Right lobe of liver (tissue), 6 donors: ENCODE data around the gene LGALS3BP. TPM values are rescaled to one million over a fixed set of nuclear protein-coding genes. Genes with fewer than 3 reads are reported as not detected.

Experiments used
- ATAC-seq, 4 donors: fragments of 200-7000 bp; cut with Tn5 transposase; one replicate each; pipeline ENCODE4 v1.9.1; 2020; ENCODE audit warnings: mild to moderate bottlenecking in 4 of 4, moderate library complexity in 4 of 4
- DNase-seq, 3 donors: peaks; one replicate each; pipeline ENCODE4 v3.0.0-alpha.2; 2020
- H3K27ac ChIP-seq, 3 donors: fragments of 200-600 bp; one replicate each; pipeline ENCODE4 v1.8.0; 2022
- H3K27me3 ChIP-seq, 2 donors: fragments of 200-600 bp; one replicate each; pipeline ENCODE4 v1.8.0; 2022
- H3K36me3 ChIP-seq, 4 donors: fragments of 200-600 bp; sonication (generic) in 1 of 4; one replicate each; pipeline versions ENCODE4 v1.5.1 to v1.8.0; 2017 to 2022; ENCODE audit warnings: control low read depth in 1 of 4
- H3K4me1 ChIP-seq, 4 donors: fragments of 200-600 bp; sonication (generic) in 1 of 4; one replicate each; pipeline versions ENCODE4 v1.5.1 to v1.8.0; 2017 to 2022; ENCODE audit warnings: control low read depth in 1 of 4
- H3K4me3 ChIP-seq, 3 donors: fragments of 200-600 bp; one replicate each; pipeline ENCODE4 v1.8.0; 2022
- H3K9me3 ChIP-seq, 4 donors: fragments of 200-600 bp; sonication (generic) in 1 of 4; one replicate each; pipeline versions ENCODE4 v1.5.1 to v1.8.0; 2017 to 2022; ENCODE audit warnings: control low read depth in 1 of 4
- CTCF ChIP-seq, 4 donors: fragments of 200-600 bp in 3 of 4; fragments of 450-650 bp in 1 of 4; IDR thresholded peaks; one replicate each; pipeline versions ENCODE4 v1.5.1 to v1.8.0; 2016 to 2022; ENCODE audit warnings: antibody characterized with exemption in 4 of 4, mild to moderate bottlenecking in 2 of 4
- POLR2A ChIP-seq: fragments of 450-650 bp; IDR thresholded peaks from one replicate; pipeline ENCODE4 v1.6.1; 2017; ENCODE audit warnings: antibody characterized with exemption, mild to moderate bottlenecking
- WGBS: methylation state at CpG from one replicate; pipeline ENCODE4 v1.1.6; 2018; ENCODE audit warnings: low coverage, low lambda C conversion rate; ENCODE audit not compliant: insufficient coverage; ENCODE audit errors: missing lambda C conversion rate; 5-methylcytosine and 5-hydroxymethylcytosine counted together
- intact Hi-C, 2 donors: fragments of 100-400 bp; cut with DNase I; formaldehyde crosslinking; loops; one replicate each; pipeline versions ENCODE4 v1.11.2 to v1.14.1; 2022
- total RNA-seq, 6 experiments: library from RNA; depleted of rRNA in 2 of 6; stranded (reverse); fragments of >200 nt in 2 of 6; fragmentation: NEBNext Ultra II Directional in 3 of 6; extraction: Animal tissue kit (Norgen Biotek cat#: 25700) in 3 of 6; gene quantifications; one replicate each; pipeline versions ENCODE4 v1.1.0 to v1.2.4, GENCODE V29; 2016 to 2023
- donor health status: DM: no; HTN: yes; CAD: no.
- donor health status: DM: no; HTN: no; CAD: no.
- donor health status: DM: no; HTN: no; CAD: no.
- donor health status: DM: no; HTN: yes; CAD: no.
- donor health status: DM: no; HTN: yes; CAD: no.

Gene LGALS3BP
- total RNA-seq, 6 experiments from 2014 or later, result 82.8 to 257 (median 121) TPM

- DNase-seq, result no peak
- Histone ChIP-seq H3K27me3 (no peaks in the 10 kb centered on the region), H3K27ac (no peak overlapping the region), H3K4me1 (peaks cover 0 to 5% (median 0%) of the 10 kb centered on the region in 4 donors), H3K36me3 (no peaks in the 10 kb centered on the region), H3K9me3 (no peaks in the 10 kb centered on the region), H3K4me3 (no peak overlapping the region)
- WGBS, result 100% methylated on average over 1 of the region's 4 CpGs
- intact Hi-C loops, result no loop called here
- ATAC-seq, result no peak
- TF ChIP-seq POLR2A (no peak), CTCF (IDR thresholded peaks at IDR 0.05) (no peak)
These were observed 18.2 kb downstream of the LGALS3BP start for GRCh38 chr17:78961571-78961970.

GRCh38 chr17:78960928-78961327 is 18.8 kb downstream of the LGALS3BP start:
- H3K27me3 ChIP-seq, result no peaks in the 10 kb centered on the region
- intact Hi-C loops, result no loop called here
- H3K4me3 ChIP-seq, result no peak overlapping the region
- H3K9me3 ChIP-seq, result no peaks in the 10 kb centered on the region
- no peak for ATAC-seq
- 92% methylated on average over 2 of the region's 5 CpGs for WGBS
- H3K36me3 ChIP-seq, result no peaks in the 10 kb centered on the region
- no peak overlapping the region for H3K27ac ChIP-seq
- TF ChIP-seq POLR2A, result no peak
- TF ChIP-seq CTCF (IDR thresholded peaks at IDR 0.05), result no peak
- H3K4me1 ChIP-seq, result peaks cover 0 to 5% (median 0%) of the 10 kb centered on the region in 4 donors
- DNase-seq, result no peak

GRCh38 chr17:78959803-78960202 is 19.9 kb downstream of the LGALS3BP start:
- no peaks in the 10 kb centered on the region for H3K9me3 ChIP-seq
- no peak overlapping the region for H3K27ac ChIP-seq
- 92% methylated on average over 6 of the region's 12 CpGs for WGBS
- no peak for TF ChIP-seq CTCF (IDR thresholded peaks at IDR 0.05)
- TF ChIP-seq POLR2A, result no peak
- ATAC-seq (no peak), DNase-seq (no peak)
- no peaks in the 10 kb centered on the region for H3K27me3 ChIP-seq
- H3K4me3 ChIP-seq, result no peak overlapping the region
- intact Hi-C loops, result no loop called here
- no peaks in the 10 kb centered on the region for H3K36me3 ChIP-seq
- H3K4me1 ChIP-seq, result peaks cover 0 to 5% (median 0%) of the 10 kb centered on the region in 4 donors

GRCh38 chr17:78958641-78959127 is 21.0 kb downstream of the LGALS3BP start:
- H3K27ac ChIP-seq, result no peak overlapping the region
- intact Hi-C loops, result no loop called here
- H3K9me3 ChIP-seq, result no peaks in the 10 kb centered on the region
- DNase-seq, result no peak
- H3K27me3 ChIP-seq, result no peaks in the 10 kb centered on the region
- TF ChIP-seq POLR2A, result no peak
- no peak for TF ChIP-seq CTCF (IDR thresholded peaks at IDR 0.05)
- no peak for ATAC-seq
- H3K4me3 ChIP-seq, result no peak overlapping the region
- 60% methylated on average over 2 of the region's 7 CpGs for WGBS
- peaks cover 0 to 5% (median 0%) of the 10 kb centered on the region in 4 donors for H3K4me1 ChIP-seq
- H3K36me3 ChIP-seq, result no peaks in the 10 kb centered on the region

- Histone ChIP-seq H3K4me3 (no peak overlapping the region), H3K27me3 (no peaks in the 10 kb centered on the region), H3K4me1 (peaks cover 0 to 1% (median 0%) of the 10 kb centered on the region in 4 donors), H3K36me3 (no peaks in the 10 kb centered on the region), H3K27ac (no peak overlapping the region), H3K9me3 (no peaks in the 10 kb centered on the region)
- intact Hi-C loops, result no loop called here
- 75% methylated on average over 5 of the region's 12 CpGs for WGBS
- no peak for TF ChIP-seq CTCF (IDR thresholded peaks at IDR 0.05)
- TF ChIP-seq POLR2A, result no peak
- no peak for DNase-seq
- no peak for ATAC-seq
These were observed 22.6 kb downstream of the LGALS3BP start for GRCh38 chr17:78957128-78957527.
